ENCODE data around the gene LRRN1. TPM values are rescaled to one million over a fixed set of nuclear protein-coding genes. Genes with fewer than 3 reads are reported as not detected.

LRRN1 gene
- polyA plus RNA-seq, 1 donor from 2014 or later = 24.5 TPM

DNA sequence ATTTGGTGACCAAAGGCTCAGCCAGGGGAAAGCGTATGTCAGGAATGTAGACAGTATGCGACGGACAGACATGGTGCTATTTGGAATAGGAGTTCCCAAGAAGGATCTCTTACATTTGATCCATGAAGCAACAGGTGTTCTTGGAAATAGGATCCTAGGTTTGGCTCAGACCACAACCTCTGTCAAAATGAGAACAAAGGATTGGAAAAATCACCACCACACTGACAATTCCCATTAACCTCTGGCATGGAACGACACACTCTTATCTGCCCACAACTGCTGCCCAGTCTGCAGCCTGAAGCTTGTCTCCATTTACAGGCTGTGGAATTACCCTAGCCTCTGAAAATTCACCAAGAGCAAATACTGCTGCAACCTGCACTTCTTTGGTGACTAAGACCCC lies 33.6 kb upstream of the LRRN1 start:
- no peak for TF ChIP-seq SMC3 (conservative IDR thresholded peaks at IDR 0.05; ENCODE audit: poor library complexity)
- TF ChIP-seq, protein P1, sequence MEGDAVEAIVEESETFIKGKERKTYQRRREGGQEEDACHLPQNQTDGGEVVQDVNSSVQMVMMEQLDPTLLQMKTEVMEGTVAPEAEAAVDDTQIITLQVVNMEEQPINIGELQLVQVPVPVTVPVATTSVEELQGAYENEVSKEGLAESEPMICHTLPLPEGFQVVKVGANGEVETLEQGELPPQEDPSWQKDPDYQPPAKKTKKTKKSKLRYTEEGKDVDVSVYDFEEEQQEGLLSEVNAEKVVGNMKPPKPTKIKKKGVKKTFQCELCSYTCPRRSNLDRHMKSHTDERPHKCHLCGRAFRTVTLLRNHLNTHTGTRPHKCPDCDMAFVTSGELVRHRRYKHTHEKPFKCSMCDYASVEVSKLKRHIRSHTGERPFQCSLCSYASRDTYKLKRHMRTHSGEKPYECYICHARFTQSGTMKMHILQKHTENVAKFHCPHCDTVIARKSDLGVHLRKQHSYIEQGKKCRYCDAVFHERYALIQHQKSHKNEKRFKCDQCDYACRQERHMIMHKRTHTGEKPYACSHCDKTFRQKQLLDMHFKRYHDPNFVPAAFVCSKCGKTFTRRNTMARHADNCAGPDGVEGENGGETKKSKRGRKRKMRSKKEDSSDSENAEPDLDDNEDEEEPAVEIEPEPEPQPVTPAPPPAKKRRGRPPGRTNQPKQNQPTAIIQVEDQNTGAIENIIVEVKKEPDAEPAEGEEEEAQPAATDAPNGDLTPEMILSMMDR (IDR thresholded peaks at IDR 0.05; ENCODE audit: poor library complexity, severe bottlenecking) = no peak
- TF ChIP-seq, protein P2, sequence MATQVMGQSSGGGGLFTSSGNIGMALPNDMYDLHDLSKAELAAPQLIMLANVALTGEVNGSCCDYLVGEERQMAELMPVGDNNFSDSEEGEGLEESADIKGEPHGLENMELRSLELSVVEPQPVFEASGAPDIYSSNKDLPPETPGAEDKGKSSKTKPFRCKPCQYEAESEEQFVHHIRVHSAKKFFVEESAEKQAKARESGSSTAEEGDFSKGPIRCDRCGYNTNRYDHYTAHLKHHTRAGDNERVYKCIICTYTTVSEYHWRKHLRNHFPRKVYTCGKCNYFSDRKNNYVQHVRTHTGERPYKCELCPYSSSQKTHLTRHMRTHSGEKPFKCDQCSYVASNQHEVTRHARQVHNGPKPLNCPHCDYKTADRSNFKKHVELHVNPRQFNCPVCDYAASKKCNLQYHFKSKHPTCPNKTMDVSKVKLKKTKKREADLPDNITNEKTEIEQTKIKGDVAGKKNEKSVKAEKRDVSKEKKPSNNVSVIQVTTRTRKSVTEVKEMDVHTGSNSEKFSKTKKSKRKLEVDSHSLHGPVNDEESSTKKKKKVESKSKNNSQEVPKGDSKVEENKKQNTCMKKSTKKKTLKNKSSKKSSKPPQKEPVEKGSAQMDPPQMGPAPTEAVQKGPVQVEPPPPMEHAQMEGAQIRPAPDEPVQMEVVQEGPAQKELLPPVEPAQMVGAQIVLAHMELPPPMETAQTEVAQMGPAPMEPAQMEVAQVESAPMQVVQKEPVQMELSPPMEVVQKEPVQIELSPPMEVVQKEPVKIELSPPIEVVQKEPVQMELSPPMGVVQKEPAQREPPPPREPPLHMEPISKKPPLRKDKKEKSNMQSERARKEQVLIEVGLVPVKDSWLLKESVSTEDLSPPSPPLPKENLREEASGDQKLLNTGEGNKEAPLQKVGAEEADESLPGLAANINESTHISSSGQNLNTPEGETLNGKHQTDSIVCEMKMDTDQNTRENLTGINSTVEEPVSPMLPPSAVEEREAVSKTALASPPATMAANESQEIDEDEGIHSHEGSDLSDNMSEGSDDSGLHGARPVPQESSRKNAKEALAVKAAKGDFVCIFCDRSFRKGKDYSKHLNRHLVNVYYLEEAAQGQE (IDR thresholded peaks at IDR 0.05; ENCODE audit: borderline replicate concordance) = no peak
- no peak for TF ChIP-seq POLR2AphosphoS5 (IDR thresholded peaks at IDR 0.05)
- TF ChIP-seq EP300 (conservative IDR thresholded peaks at IDR 0.05; ENCODE audit: poor library complexity, severe bottlenecking) = no peak
- no peak for TF ChIP-seq MXI1 (conservative IDR thresholded peaks at IDR 0.05; ENCODE audit: poor library complexity, severe bottlenecking)
- TF ChIP-seq RAD21 (conservative IDR thresholded peaks at IDR 0.05) = no peak
- no peak for TF ChIP-seq EZH2 (IDR thresholded peaks at IDR 0.05; ENCODE audit: borderline replicate concordance, insufficient read depth, low read length, poor library complexity, severe bottlenecking)
- no peak for TF ChIP-seq TAF1 (IDR thresholded peaks at IDR 0.05; ENCODE audit: low read depth)
- H3K79me2 ChIP-seq (replicated peaks; ENCODE audit: insufficient read depth, low read length) = no peaks in the 10 kb centered on the region
- no peaks in the 10 kb centered on the region for H3K9me3 ChIP-seq (ENCODE audit: low read length)
- H3F3A ChIP-seq (ENCODE audit: insufficient read depth, low read length, poor library complexity, severe bottlenecking) = no peaks in the 10 kb centered on the region
- H3K4me3 ChIP-seq (ENCODE audit: low read length) = no peak overlapping the region
- H3K27me3 ChIP-seq (ENCODE audit: insufficient read depth, low read depth, low read length) = no peaks in the 10 kb centered on the region
- H4K20me1 ChIP-seq (ENCODE audit: insufficient read depth) = no peaks in the 10 kb centered on the region
- H2AFZ ChIP-seq (ENCODE audit: low read depth, low read length) = no peak overlapping the region
- H3K9ac ChIP-seq (ENCODE audit: low read length) = no peak overlapping the region
- no peak overlapping the region for H3K4me2 ChIP-seq (ENCODE audit: low read length)
- no peak overlapping the region for H3K27ac ChIP-seq (ENCODE audit: low read length)
- H3K9me2 ChIP-seq (ENCODE audit: insufficient read depth, low read length) = no peaks in the 10 kb centered on the region
- no peaks in the 10 kb centered on the region for H3K36me3 ChIP-seq (ENCODE audit: insufficient read depth, low read length)

DNA sequence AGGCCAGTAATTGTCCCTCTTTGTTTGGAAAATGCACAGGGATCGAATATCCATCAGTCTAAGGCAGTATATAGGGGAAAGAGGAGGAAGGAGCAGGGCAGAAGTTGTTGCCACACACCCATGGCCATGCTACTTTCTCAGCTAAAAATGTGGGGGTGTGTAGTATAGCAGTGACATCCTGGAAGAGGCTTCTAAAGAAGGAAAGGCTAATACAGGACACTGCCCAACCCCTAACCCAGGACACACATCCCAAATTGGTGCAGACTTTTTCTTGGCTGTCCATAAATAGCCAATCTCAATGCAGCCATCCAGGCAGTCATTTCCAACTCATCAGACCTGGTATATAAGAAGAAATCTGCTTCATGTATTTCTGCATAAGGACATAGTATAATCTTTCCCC lies 33.1 kb upstream of the LRRN1 start:
- Histone ChIP-seq H4K20me1 (ENCODE audit: insufficient read depth) (no peaks in the 10 kb centered on the region), H3K9ac (ENCODE audit: low read length) (no peak overlapping the region), H3K27me3 (ENCODE audit: insufficient read depth, low read depth, low read length) (no peaks in the 10 kb centered on the region), H3K9me2 (ENCODE audit: insufficient read depth, low read length) (no peaks in the 10 kb centered on the region), H3F3A (ENCODE audit: insufficient read depth, low read length, poor library complexity, severe bottlenecking) (no peaks in the 10 kb centered on the region), H3K4me2 (ENCODE audit: low read length) (no peak overlapping the region), H3K4me3 (ENCODE audit: low read length) (no peak overlapping the region), H2AFZ (ENCODE audit: low read depth, low read length) (no peak overlapping the region), H3K9me3 (ENCODE audit: low read length) (no peaks in the 10 kb centered on the region), H3K36me3 (ENCODE audit: insufficient read depth, low read length) (no peaks in the 10 kb centered on the region), H3K79me2 (replicated peaks; ENCODE audit: insufficient read depth, low read length) (no peaks in the 10 kb centered on the region), H3K27ac (ENCODE audit: low read length) (no peak overlapping the region)
- TF ChIP-seq POLR2AphosphoS5 (IDR thresholded peaks at IDR 0.05) (no peak), TAF1 (IDR thresholded peaks at IDR 0.05; ENCODE audit: low read depth) (no peak), RAD21 (conservative IDR thresholded peaks at IDR 0.05) (no peak), EZH2 (IDR thresholded peaks at IDR 0.05; ENCODE audit: borderline replicate concordance, insufficient read depth, low read length, poor library complexity, severe bottlenecking) (no peak), MXI1 (conservative IDR thresholded peaks at IDR 0.05; ENCODE audit: poor library complexity, severe bottlenecking) (no peak)
- TF ChIP-seq, protein P2 (IDR thresholded peaks at IDR 0.05; ENCODE audit: borderline replicate concordance) = no peak

Data from neural cell (in vitro differentiated cells).